NCI-H526 treated with DMSO at 0.1 percent for 48 hours (cell line): Measurements from ENCODE around the gene SPG21.
A peak's percentile ranks its signal among the peaks of the same experiment; 100 is the strongest.
"Not testable (repeated sequence)": the region's sequence is repeated elsewhere in the genome, so short reads cannot be mapped to it uniquely, and the experiment has no call there.

Source experiments
- DNase-seq: peaks from one replicate; lab custom pipeline; 2025; lab: John Stamatoyannopoulos, UW

SPG21 gene

GRCh38 chr15:64989416-64990167 is at the start of gene SPG21:
Gene SPG21, minus strand, starts transcription at chr15:64989914. Its CDS starts 6,345 bp downstream, at chr15:64983569.
- peak; percentile 85 for DNase-seq

GRCh38 chr15:65038836-65039235 is 49.1 kb upstream of the SPG21 start:
- no peak for DNase-seq

GRCh38 chr15:65038428-65038827 is 48.7 kb upstream of the SPG21 start:
- no peak for DNase-seq

- no peak for DNase-seq
These were observed 47.6 kb upstream of the SPG21 start for GRCh38 chr15:65037309-65037708.

GRCh38 chr15:65034719-65035118 is 45.0 kb upstream of the SPG21 start:
- DNase-seq = no peak

GRCh38 chr15:65033659-65034269 is 44.0 kb upstream of the SPG21 start:
- peak; percentile 37 for DNase-seq

- peak; percentile 71 for DNase-seq
These were observed 43.3 kb upstream of the SPG21 start for GRCh38 chr15:65032801-65033537.

- no peak for DNase-seq
These were observed 40.1 kb upstream of the SPG21 start for GRCh38 chr15:65029736-65030208.

GRCh38 chr15:65028921-65029735 is 39.4 kb upstream of the SPG21 start, which contains the start of gene MTFMT:
Gene MTFMT, minus strand, starts transcription at chr15:65029639. Its CDS starts 26 bp downstream, at chr15:65029613.
- DNase-seq = peak; percentile 48

- no peak for DNase-seq
These were observed 38.6 kb upstream of the SPG21 start for GRCh38 chr15:65028338-65028737.

- DNase-seq = no peak
These were observed 37.9 kb upstream of the SPG21 start for GRCh38 chr15:65027593-65027992.

- no peak for DNase-seq
These were observed 37.0 kb upstream of the SPG21 start for GRCh38 chr15:65026756-65027155.

GRCh38 chr15:65021488-65021887 is 31.8 kb upstream of the SPG21 start:
- DNase-seq = no peak

GRCh38 chr15:65020419-65020818 is 30.7 kb upstream of the SPG21 start:
- no peak for DNase-seq

- not testable (repeated sequence) for DNase-seq
These were observed 21.5 kb upstream of the SPG21 start for GRCh38 chr15:65011198-65011597.

GRCh38 chr15:65008983-65009382 is 19.3 kb upstream of the SPG21 start:
- DNase-seq = no peak

- no peak for DNase-seq
These were observed 17.2 kb upstream of the SPG21 start for GRCh38 chr15:65006876-65007275.

GRCh38 chr15:65004993-65005392 is 15.3 kb upstream of the SPG21 start:
- no peak for DNase-seq

- no peak for DNase-seq
These were observed 8.1 kb upstream of the SPG21 start for GRCh38 chr15:64997745-64998375.

- DNase-seq = no peak
These were observed 7.4 kb upstream of the SPG21 start for GRCh38 chr15:64997066-64997465.

- no peak for DNase-seq
These were observed 3.6 kb upstream of the SPG21 start for GRCh38 chr15:64993290-64993689.
